H9 (cell line): ENCODE data around the gene TMEM220. TPM values are rescaled to one million over a fixed set of nuclear protein-coding genes. Genes with fewer than 3 reads are reported as not detected.

Experiments
- DNase-seq: peaks from one replicate; pipeline ENCODE4 v3.0.0-alpha.2; 2017
- H2AFZ ChIP-seq: one replicate; pipeline ENCODE4 v1.6.1; 2013; ENCODE audit warnings: mild to moderate bottlenecking, low read length, control low read depth, moderate library complexity
- H2AK5ac ChIP-seq: 2 replicates; pipeline ENCODE4 v1.6.1; 2013; ENCODE audit warnings: low read length, control low read depth, mixed read lengths; ENCODE audit not compliant: insufficient read length
- H2BK120ac ChIP-seq: one replicate; pipeline ENCODE4 v1.6.1; 2013; ENCODE audit warnings: low read depth, mild to moderate bottlenecking, low read length, control low read depth, inconsistent platforms; ENCODE audit not compliant: poor library complexity, severe bottlenecking
- H2BK12ac ChIP-seq: 2 replicates; pipeline ENCODE4 v1.6.1; 2013; ENCODE audit warnings: low read length, control low read depth, mixed read lengths, low read depth; ENCODE audit not compliant: insufficient read length
- H2BK15ac ChIP-seq: 2 replicates; pipeline ENCODE4 v1.6.1; 2013; ENCODE audit warnings: low read depth, low read length, control low read depth
- H2BK20ac ChIP-seq: one replicate; pipeline ENCODE4 v1.6.1; 2013; ENCODE audit warnings: low read depth, mild to moderate bottlenecking, low read length, control low read depth, inconsistent platforms; ENCODE audit not compliant: poor library complexity, severe bottlenecking
- H2BK5ac ChIP-seq: 2 replicates; pipeline ENCODE4 v1.6.1; 2013; ENCODE audit warnings: low read length, control low read depth, mixed read lengths; ENCODE audit not compliant: insufficient read length
- H3K14ac ChIP-seq: 2 replicates; pipeline ENCODE4 v1.6.1; 2013; ENCODE audit warnings: low read length, control low read depth; ENCODE audit not compliant: insufficient read depth
- H3K18ac ChIP-seq: 2 replicates; pipeline ENCODE4 v1.6.1; 2013; ENCODE audit warnings: low read depth, mild to moderate bottlenecking, mixed read lengths, low read length, control low read depth; ENCODE audit not compliant: insufficient read length
- H3K23ac ChIP-seq: 2 replicates; pipeline ENCODE4 v1.6.1; 2013; ENCODE audit warnings: low read length, control low read depth, mixed read lengths, low read depth; ENCODE audit not compliant: insufficient read length
- H3K23me2 ChIP-seq: 2 replicates; pipeline ENCODE4 v1.6.1; 2013; ENCODE audit warnings: low read depth, mild to moderate bottlenecking, mixed read lengths, low read length, control low read depth; ENCODE audit not compliant: insufficient read length, poor library complexity, severe bottlenecking
- H3K27ac ChIP-seq: 2 replicates; pipeline ENCODE4 v1.5.1; 2013; ENCODE audit warnings: low read length, control low read depth, mixed read lengths, low read depth; ENCODE audit not compliant: insufficient read length
- H3K27me3 ChIP-seq: 2 replicates; pipeline ENCODE4 v1.6.1; 2013; ENCODE audit warnings: low read length, control low read depth, inconsistent platforms; ENCODE audit not compliant: insufficient read depth
- H3K4ac ChIP-seq: 2 replicates; pipeline ENCODE4 v1.6.1; 2013; ENCODE audit warnings: low read depth, mild to moderate bottlenecking, control low read depth, inconsistent platforms, low read length, moderate library complexity
- H3K4me1 ChIP-seq: 2 replicates; pipeline ENCODE4 v1.6.1; 2013; ENCODE audit warnings: low read length, control low read depth, inconsistent platforms; ENCODE audit not compliant: insufficient read depth
- H3K4me2 ChIP-seq: 2 replicates; pipeline ENCODE4 v1.6.1; 2013; ENCODE audit warnings: low read length, control low read depth, mixed read lengths; ENCODE audit not compliant: insufficient read length, insufficient read depth
- H3K56ac ChIP-seq: 2 replicates; pipeline ENCODE4 v1.6.1; 2013; ENCODE audit warnings: low read depth, mild to moderate bottlenecking, mixed read lengths, low read length, control low read depth; ENCODE audit not compliant: insufficient read length
- H3K79me1 ChIP-seq: 2 replicates; pipeline ENCODE4 v1.6.1; 2013; ENCODE audit warnings: low read depth, mild to moderate bottlenecking, moderate library complexity, low read length, control low read depth, inconsistent platforms; ENCODE audit not compliant: insufficient read depth, poor library complexity, severe bottlenecking
- H3K79me2 ChIP-seq: 2 replicates; pipeline ENCODE4 v1.6.1; 2013; ENCODE audit warnings: low read length, control low read depth, inconsistent platforms; ENCODE audit not compliant: insufficient read depth
- H3K9ac ChIP-seq: 2 replicates; pipeline ENCODE4 v1.6.1; 2013; ENCODE audit warnings: low read length, control low read depth, mixed read lengths; ENCODE audit not compliant: insufficient read length; ENCODE audit errors: extremely low read depth
- H3K9me3 ChIP-seq: one replicate; pipeline ENCODE4 v1.6.1; 2013; ENCODE audit warnings: low read depth, low read length, inconsistent platforms; ENCODE audit not compliant: control insufficient read depth
- H3T11ph ChIP-seq: one replicate; pipeline ENCODE4 v1.6.1; 2013; ENCODE audit warnings: mild to moderate bottlenecking, low read length, control low read depth, inconsistent platforms
- H4K20me1 ChIP-seq: one replicate; pipeline ENCODE4 v1.6.1; 2013; ENCODE audit not compliant: control insufficient read depth, insufficient read length, insufficient read depth
- H4K5ac ChIP-seq: 2 replicates; pipeline ENCODE4 v1.6.1; 2013; ENCODE audit warnings: low read depth, mild to moderate bottlenecking, mixed read lengths, low read length, control low read depth; ENCODE audit not compliant: insufficient read length
- H4K8ac ChIP-seq: replicated peaks from 2 replicates; pipeline ENCODE4 v1.6.1; 2013; ENCODE audit warnings: low read length, control low read depth, mixed read lengths, low read depth; ENCODE audit not compliant: insufficient read length
- H4K91ac ChIP-seq: 2 replicates; pipeline ENCODE4 v1.6.1; 2013; ENCODE audit warnings: low read depth, mild to moderate bottlenecking, moderate library complexity, mixed read lengths, low read length, control low read depth; ENCODE audit not compliant: insufficient read length
- H3K27ac Mint-ChIP-seq, 3 experiments: 2 replicates in 2 of 3; 3 replicates in 1 of 3; pipeline ENCODE4 v1.8.0; 2020 to 2021; ENCODE audit warnings: mixed read lengths in 3 of 3, mild to moderate bottlenecking in 1 of 3, moderate library complexity in 1 of 3
- H3K27me3 Mint-ChIP-seq: 2 replicates; pipeline ENCODE4 v1.8.0; 2021; ENCODE audit warnings: low read depth, mild to moderate bottlenecking, moderate library complexity, mixed read lengths
- H3K36me3 Mint-ChIP-seq, 3 experiments: 2 replicates in 2 of 3; 3 replicates in 1 of 3; pipeline ENCODE4 v1.8.0; 2020 to 2021; ENCODE audit warnings: low read depth in 3 of 3, mixed read lengths in 3 of 3; ENCODE audit not compliant: insufficient read depth in 1 of 3
- H3K4me1 Mint-ChIP-seq, 2 experiments: 2 replicates each; pipeline ENCODE4 v1.8.0; 2020; ENCODE audit warnings: mixed read lengths in 2 of 2
- H3K4me3 Mint-ChIP-seq, 2 experiments: 2 replicates in 1 of 2; 3 replicates in 1 of 2; pipeline ENCODE4 v1.8.0; 2020 to 2021; ENCODE audit warnings: mild to moderate bottlenecking in 2 of 2, mixed read lengths in 2 of 2, moderate library complexity in 1 of 2
- H3K9me3 Mint-ChIP-seq, 2 experiments: 2 replicates in 1 of 2; 3 replicates in 1 of 2; pipeline ENCODE4 v1.8.0; 2020; ENCODE audit warnings: mild to moderate bottlenecking in 2 of 2, mixed read lengths in 2 of 2, moderate library complexity in 1 of 2
- WGBS: extraction: QIAGEN DNeasy Blood & Tissue Kit; methylation state at CpG from one replicate; pipeline ENCODE4 v1.1.7; 2013; ENCODE audit warnings: missing lambda C conversion rate, low lambda C conversion rate, mixed read lengths; ENCODE audit not compliant: insufficient read length; ENCODE audit errors: extremely low coverage; 5-methylcytosine and 5-hydroxymethylcytosine counted together
- total RNA-seq: library from RNA; stranded (reverse); gene quantifications from 2 replicates; pipeline ENCODE4 v1.2.1, GENCODE V29; 2021
- TF ChIP-seq, protein P1 (sequence below): fragments of 200-600 bp; sonication (generic); conservative IDR thresholded peaks from 3 replicates; pipeline ENCODE4 v1.8.0; 2021; ENCODE audit warnings: antibody characterized with exemption, mild to moderate bottlenecking

Gene TMEM220
- total RNA-seq, 1 experiment from 2014 or later = 6.1 TPM

DNA sequence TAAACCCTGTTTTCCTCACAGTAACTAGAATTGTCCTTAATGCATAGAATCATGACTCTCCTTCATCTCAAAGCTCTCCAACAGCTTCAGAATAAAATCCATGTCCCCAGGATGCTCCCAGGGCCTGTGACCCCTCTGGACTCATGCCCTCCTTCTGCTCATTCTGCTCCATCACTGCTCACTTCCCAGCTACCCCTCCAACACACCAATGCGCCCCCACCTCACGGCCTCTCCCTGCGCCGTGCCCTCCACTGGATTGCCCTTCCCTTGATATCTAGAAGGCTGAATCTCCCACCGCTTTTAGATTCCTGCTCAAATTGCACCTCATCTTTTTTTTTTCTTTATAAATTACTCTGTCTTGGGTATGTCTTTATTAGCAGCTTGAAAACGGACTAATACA is 12.6 kb upstream of the TMEM220 start:
- Histone ChIP-seq H2BK120ac (no peak overlapping the region), H3K14ac (no peak overlapping the region), H2AK5ac (no peak overlapping the region), H4K8ac (no peak overlapping the region), H3K79me2 (no peaks in the 10 kb centered on the region), H3T11ph (no peak overlapping the region), H3K27me3 (no peaks in the 10 kb centered on the region), H3K56ac (no peak overlapping the region), H3K9me3 (no peaks in the 10 kb centered on the region), H2BK20ac (no peak overlapping the region), H3K9ac (no peak overlapping the region), H3K79me1 (no peaks in the 10 kb centered on the region), H2AFZ (no peak overlapping the region), H3K23me2 (no peaks in the 10 kb centered on the region), H3K4ac (no peak overlapping the region), H3K4me1 (no peaks in the 10 kb centered on the region), H4K5ac (no peak overlapping the region), H2BK15ac (no peak overlapping the region), H4K91ac (no peak overlapping the region), H3K23ac (no peak overlapping the region), H3K27ac (no peak overlapping the region), H4K20me1 (no peaks in the 10 kb centered on the region), H3K4me2 (no peak overlapping the region), H2BK5ac (no peak overlapping the region), H2BK12ac (no peak overlapping the region), H3K18ac (no peak overlapping the region)
- H3K27me3 Mint-ChIP-seq = no peaks in the 10 kb centered on the region; the same call in 1 of the 2 replicates
- TF ChIP-seq, protein P1, sequence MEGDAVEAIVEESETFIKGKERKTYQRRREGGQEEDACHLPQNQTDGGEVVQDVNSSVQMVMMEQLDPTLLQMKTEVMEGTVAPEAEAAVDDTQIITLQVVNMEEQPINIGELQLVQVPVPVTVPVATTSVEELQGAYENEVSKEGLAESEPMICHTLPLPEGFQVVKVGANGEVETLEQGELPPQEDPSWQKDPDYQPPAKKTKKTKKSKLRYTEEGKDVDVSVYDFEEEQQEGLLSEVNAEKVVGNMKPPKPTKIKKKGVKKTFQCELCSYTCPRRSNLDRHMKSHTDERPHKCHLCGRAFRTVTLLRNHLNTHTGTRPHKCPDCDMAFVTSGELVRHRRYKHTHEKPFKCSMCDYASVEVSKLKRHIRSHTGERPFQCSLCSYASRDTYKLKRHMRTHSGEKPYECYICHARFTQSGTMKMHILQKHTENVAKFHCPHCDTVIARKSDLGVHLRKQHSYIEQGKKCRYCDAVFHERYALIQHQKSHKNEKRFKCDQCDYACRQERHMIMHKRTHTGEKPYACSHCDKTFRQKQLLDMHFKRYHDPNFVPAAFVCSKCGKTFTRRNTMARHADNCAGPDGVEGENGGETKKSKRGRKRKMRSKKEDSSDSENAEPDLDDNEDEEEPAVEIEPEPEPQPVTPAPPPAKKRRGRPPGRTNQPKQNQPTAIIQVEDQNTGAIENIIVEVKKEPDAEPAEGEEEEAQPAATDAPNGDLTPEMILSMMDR = no peak
- H3K4me3 Mint-ChIP-seq = no peak overlapping the region
- no peak for DNase-seq
- H3K27ac Mint-ChIP-seq = peak overlapping the region in 1 of 3 experiments; percentile 35; a peak in 1 of 7 replicates
- peaks cover 0 to 9% of the 10 kb centered on the region in 2 experiments; a peak in 1 of 4 replicates for H3K4me1 Mint-ChIP-seq
- no peaks in the 10 kb centered on the region for H3K9me3 Mint-ChIP-seq
- no CpG with 5 or more reads among the region's 6 CpGs for WGBS
- peaks cover 0 to 1% (median 0%) of the 10 kb centered on the region in 3 experiments; a peak in 1 of 7 replicates for H3K36me3 Mint-ChIP-seq
